HG02981 (cell line): ENCODE measurements around the gene SPIRE2.
"Not testable (repeated sequence)": the region's sequence is repeated elsewhere in the genome, so short reads cannot be mapped to it uniquely, and the experiment has no call there.

Experiments
- ATAC-seq: cut with Tn5 transposase; IDR thresholded peaks from one replicate; pipeline ENCODE4 v1.9.1; 2021; ENCODE audit warnings: mild to moderate bottlenecking, moderate library complexity; ENCODE audit not compliant: unreplicated experiment

Gene SPIRE2, protein sequence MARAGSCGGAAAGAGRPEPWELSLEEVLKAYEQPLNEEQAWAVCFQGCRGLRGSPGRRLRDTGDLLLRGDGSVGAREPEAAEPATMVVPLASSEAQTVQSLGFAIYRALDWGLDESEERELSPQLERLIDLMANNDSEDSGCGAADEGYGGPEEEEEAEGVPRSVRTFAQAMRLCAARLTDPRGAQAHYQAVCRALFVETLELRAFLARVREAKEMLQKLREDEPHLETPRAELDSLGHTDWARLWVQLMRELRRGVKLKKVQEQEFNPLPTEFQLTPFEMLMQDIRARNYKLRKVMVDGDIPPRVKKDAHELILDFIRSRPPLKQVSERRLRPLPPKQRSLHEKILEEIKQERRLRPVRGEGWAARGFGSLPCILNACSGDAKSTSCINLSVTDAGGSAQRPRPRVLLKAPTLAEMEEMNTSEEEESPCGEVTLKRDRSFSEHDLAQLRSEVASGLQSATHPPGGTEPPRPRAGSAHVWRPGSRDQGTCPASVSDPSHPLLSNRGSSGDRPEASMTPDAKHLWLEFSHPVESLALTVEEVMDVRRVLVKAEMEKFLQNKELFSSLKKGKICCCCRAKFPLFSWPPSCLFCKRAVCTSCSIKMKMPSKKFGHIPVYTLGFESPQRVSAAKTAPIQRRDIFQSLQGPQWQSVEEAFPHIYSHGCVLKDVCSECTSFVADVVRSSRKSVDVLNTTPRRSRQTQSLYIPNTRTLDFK

DNA sequence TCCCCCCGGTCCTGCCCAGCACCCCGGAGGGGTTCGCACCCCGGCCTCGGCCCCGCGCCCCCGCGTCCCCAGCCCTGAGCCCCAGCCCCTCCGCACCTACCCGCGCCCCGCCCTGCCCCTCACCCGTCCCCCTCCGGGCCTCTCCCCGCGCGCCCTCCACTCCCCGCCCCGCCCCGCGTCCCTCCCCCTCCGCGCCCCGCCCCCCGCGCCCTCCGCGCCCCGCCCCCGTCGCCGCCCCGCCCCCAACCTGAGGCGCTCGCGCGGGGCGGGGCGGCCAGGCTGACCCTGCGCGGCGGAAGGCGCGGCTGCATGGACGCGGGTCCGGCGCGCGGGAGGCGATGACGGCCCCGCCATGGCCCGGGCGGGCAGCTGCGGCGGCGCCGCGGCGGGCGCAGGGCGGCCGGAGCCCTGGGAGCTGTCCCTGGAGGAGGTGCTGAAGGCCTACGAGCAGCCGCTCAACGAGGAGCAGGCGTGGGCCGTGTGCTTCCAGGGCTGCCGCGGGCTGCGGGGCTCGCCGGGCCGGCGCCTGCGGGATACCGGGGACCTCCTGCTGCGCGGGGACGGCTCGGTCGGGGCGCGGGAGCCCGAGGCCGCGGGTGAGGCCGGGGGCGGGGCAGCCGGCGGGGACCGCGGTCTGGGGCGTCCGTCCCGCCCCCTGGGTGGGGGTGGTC is at the start of gene SPIRE2:
SPIRE2 (plus strand) TSS at position 277 of the 671 bp plus-strand sequence; CDS start at position 353, 76 bp downstream.
- ATAC-seq: no peak

DNA sequence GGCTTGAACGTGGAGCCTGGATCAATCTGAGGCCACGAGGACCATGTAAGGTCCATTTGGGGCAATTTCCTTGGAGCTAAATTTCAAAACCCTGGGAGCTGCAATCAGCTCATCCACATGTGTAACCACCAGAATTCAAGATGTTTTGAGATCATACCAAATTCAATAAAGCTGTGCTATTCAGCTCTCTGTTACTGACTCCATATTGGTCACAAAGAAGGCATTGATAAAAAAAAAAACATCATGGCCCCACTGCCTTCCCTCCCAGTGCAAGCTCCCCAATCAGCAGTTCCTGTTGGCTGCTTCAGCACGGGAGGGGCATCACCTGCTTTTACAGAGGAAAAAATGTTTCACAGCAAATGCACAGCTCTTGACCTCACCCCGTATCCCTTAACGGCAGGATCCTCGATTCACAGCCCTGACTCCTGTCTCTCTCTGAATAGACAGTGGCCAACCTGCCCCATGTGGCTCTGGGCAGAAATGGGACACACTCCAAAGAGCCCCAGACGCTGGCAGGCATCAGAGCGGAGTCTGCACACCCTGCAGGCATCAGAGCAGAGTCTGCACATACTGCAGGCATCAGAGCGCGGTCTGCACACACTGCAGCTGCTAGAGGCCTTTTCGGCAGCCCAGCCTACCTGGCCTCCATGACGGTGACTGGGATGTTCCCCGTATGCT is 48.9 kb upstream of the SPIRE2 start:
- ATAC-seq: no peak

DNA sequence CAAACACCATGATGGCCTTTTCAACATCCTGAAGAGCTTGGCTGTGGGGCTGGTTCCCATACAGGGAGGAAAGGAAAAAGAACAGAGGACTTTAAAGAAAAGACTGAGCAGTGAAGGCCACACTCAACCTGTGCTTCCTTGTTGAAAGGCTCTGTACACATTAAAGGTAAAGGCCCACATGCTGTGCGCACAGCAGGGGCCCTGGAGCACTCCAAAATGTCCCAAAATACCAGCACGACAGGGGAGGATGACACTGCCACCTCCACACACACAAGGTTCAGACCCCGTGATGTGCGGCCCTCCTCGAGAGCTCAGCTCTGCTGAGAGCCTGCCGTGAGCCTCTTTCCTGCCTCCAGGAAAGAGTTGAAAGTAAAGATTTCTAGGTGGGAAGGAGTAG is 48.4 kb upstream of the SPIRE2 start:
- no peak for ATAC-seq

DNA sequence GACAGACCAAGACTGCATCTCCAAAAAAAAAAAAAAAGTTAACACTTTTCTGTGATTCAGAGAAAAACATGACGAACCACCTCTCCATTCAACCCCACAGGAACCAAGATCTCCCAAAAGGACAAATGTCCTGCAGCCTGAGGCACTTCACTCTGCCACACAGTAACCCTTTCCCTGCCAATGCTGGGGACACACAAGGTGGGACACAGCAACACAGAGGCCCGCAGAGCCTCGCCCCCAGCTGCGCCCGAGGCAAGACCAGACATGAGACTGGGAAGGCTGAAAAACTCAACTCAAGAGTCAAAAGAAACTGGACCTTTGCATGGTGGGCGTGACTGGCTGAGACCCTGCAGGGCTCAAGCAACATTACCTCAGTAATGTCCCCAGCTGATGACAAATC is 45.8 kb upstream of the SPIRE2 start:
- ATAC-seq: no peak

DNA sequence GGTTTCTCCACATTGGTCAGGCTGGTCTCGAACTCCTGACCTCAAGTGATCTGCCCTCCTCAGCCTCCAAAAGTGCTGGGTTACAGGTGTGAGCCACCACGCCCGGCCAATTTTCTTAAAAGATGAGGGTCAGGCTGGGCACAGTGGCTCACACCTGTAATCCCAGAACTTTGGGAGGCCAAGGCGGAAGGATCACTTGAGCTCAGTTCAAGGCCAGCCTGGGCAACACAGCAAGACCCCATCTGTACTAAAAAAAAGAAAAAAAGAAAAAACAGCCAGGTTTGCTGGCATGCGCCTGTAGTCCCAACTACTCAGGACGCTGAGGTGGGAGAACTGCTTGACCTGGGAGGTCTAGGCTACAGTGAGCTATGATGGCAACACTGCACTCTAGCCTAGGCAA is 44.3 kb upstream of the SPIRE2 start:
- ATAC-seq: not testable (repeated sequence)

DNA sequence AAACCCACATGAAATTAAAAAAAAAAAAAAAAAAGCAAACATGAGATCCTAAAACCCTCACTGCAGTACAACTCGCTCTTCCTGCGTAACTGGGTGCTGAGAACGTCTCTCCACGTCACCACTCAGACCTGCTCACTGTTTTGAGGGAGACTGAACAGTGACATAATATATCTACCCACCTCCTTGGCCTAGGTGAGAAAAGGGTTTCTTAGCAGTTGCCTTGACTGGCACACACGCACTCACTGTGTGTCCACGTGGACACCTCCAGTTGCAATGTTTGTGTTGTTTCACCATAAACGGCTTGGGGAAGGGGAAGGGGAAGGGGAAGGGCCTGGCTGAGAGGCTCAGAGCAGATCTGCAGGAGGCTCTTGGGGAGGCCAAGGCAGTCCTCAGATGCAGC is 43.9 kb upstream of the SPIRE2 start:
- no peak for ATAC-seq

DNA sequence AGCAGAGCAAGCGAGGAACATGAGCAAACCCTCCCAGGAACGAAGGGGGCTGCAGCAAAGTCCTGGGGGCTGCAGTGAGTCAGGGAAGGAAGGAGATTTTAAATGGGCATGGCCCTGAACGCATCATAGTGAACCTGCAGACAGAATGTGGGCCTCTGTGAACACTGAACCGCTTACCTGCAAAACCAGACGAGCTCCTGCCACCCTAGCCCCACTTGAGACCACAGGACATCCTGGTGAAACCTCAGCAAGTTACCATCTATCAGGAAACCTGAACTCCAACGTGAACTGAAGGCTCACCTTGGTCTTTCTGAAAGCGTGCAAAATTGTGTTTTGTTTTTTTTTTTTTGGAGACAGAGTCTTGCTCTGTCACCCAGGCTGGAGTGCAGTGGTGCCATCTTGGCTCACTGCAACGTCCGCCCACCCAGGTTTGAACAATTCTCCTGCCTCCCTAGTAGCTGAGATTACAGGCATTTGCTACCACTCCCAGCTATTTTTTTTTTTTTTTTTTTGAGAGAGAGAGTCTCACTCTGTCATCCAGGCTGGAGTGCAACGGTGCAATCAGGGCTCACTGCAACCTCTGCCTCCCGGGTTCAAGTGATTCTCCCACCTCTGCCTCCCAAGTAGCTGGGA is 42.6 kb upstream of the SPIRE2 start:
- no peak for ATAC-seq

DNA sequence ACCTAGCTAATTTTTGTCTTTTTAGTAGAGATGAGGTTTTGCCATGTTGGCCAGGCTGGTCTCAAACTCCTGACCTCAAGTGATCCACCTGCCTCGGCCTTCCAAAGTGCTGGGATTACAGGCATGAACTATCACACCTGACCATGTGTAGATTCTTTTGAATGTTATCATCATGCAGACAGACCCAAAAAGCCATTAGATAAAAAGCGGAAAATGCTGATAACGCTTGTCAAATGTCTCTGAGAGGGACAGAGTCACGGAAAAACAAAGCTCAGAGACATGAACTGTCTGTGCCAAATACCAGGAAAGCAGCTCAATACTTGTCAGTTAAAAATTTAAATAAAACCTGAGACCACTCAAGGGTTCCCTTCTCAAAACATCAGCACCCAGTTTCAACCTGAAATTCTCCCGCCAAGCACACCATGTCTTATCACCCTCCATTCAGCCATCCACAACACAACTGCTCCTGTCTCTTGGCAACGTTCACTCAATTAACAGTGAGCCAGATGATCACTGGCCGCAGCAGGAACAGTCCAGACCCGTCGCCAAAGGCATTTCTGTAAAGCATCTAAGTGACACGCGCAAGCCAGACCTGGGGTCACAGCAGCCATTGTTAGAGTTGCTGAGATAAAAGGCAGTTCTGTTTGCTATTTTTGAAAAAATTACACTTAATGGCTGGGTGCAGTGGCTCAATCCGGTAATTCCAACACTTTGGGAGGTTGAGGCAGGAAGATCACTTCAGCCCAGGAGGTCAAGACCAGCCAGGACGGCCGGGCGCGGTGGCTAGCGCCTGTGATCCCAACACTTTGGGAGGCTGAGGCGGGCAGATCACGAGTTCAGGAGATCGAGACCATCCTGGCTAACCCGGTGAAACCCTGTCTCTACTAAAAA is 41.6 kb upstream of the SPIRE2 start:
- no peak for ATAC-seq

DNA sequence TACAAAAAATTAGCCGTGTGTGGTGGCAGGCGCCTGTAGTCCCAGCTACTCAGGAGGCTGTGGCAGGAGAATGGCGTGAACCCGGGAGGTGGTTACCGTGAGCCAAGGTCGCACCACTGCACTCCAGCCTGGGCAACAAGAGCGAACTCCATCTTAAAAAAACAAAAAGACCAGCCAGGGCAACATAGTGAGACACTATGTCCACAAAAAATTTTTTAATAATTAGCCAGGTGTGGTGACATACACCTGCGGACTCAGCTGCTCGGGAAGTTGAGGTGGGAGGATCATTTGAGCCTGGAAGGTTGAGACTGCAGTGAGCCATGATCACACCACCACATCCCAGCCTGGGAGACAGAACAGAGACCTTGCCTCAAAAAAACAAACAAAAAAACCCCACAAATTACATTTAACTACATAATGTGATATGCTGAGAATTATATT is 40.9 kb upstream of the SPIRE2 start:
- ATAC-seq: no peak

DNA sequence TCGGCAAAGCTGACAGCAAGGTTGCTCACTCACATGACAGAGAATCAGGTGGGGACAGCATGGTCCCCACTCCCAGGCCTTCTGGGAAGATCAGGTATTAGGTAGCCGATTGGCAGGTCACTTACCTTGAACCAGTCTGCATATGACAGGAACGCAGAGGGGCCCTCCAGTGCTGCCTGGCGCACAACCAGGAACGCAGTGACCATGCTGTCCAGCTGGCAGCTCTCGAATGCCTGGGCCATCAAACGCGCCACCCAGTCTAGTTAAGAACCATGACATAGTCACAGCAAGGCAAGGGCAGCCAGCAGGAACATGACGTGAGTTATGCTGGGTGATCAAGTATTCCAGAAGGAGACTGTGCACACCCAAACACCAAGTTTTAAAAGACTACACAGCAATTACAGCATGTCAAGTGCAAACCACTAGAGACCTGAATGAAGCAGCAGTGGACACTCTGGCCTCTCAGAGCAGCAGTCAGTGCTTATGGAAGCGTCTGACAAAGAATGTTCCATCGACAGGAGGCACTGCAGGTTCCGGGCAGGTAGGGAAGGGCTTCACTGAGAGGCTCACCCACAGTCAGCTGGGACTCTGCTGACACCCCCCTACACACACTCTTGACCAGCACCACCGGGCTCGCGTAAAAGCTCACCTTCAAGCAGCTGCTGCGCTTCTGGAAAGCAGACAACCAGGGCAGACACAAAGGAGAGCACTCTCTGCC is 36.8 kb upstream of the SPIRE2 start:
- no peak for ATAC-seq

DNA sequence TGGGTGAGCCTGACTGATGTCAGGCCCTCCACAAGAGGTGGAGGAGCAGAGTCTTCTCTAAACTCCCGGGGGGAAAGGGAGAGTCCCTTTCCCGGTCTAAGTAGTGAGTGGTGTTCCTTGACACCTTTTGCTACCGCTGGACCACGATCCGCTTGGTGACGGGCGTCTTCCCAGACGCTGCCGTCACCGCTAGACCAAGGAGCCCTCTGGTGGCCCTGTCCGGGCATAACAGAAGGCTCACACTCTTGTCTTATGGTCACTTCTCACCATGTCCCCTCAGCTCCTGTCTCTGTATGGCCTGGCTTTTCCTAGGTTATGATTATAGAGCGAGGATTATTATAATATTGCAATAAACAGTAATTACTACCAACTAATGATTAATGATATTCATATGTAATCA is 35.2 kb upstream of the SPIRE2 start:
- not testable (repeated sequence) for ATAC-seq

DNA sequence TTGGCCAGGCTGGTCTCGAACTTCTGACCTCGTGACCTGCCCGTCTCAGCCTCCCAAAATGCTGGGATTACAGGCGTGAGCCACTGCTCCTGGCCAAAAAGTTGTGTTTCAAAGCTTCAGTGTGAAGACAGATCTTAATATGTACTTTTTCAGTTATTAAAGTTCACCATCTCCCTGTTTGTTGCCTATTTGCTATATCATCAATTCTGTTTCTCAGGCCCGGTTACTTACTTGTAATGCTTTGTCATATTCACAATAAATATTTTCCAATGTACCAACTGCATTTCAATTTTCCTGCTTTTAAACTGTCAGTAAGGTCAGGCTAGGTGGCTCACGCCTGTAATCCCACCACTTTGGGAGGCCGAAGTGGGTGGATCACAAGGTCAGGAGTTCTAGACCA is 34.3 kb upstream of the SPIRE2 start:
- ATAC-seq: no peak

DNA sequence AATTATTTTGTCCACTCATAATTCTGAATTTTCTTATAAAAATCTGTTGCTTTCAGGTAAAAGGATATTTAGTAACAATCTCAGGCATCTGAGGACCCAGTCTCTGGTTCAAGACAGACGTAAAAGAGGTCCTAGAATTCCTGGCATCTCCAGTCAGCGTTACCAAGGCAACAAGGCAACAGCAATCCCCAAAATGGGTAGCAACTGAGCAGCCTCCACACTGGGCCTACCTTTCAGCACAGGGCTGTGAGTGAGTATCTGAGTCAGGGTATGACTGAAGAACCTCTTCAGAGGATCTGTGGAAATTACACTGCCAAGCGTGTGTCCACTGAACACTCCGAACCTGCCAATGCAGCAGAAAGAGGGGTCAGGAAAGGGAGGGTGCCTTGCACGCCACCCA is 32.6 kb upstream of the SPIRE2 start:
- no peak for ATAC-seq

DNA sequence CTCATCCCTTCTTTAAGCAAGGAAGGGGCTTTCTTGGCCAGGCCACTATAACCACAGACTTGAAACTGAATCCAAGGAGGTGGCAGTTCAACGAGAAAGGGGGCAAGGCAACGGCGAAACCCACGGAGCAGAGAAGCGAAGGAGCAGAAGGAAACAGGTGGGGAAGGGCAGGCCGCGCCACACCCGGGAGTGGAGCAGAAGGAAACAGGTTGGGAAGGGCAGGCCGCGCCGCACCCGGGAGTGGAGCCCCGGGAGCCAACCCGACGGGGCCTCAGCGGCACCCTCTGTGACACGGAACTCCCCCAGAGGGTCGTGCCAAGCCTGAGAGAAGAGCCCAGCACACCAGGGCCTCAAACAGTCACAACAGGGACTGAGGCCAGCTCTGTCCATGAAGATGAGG is 32.2 kb upstream of the SPIRE2 start:
- ATAC-seq: no peak

DNA sequence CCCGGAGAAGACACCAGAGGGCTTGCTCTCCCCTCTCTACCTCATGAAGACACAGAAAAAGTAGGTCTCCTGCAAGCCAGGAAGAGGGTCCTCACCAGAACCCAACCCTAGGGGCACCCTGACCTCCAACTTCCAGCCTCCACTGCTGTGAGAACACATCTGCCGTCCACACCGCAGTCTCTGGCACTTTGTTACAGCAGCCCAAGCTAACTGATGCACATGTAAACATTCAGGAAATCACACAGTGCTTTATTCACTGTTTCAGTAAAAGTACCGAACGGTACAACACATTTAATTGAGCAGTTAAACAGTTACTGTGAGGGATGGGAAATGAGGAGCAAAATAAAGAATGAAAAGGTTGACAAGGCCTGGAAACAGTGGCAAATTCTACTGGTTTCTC is 30.1 kb upstream of the SPIRE2 start:
- ATAC-seq: no peak

DNA sequence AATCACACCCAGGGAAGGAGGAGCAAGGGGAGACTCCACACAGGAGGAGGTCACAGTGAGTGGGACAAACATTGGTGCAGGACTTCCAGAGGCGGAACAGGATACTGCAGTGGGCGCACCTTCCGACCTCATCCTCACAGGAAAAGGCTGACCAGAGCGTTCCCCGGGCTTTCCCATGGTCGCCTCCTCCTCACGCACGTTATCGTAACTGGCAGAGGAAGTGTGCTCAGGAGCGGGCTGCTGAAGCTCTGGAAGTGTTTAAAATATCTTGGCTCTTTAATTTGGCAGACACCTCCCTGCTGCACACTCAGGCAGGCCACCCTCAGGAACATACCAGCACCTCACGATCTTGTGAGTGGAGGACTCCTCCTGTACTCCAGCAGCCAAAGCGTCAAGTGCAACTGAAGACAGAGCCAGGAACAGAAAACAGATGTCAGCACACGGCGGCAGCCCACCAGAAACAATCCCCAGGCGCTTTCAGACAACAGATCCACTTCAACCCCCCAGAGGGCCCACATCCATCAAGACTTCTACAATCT is 29.4 kb upstream of the SPIRE2 start:
- no peak for ATAC-seq

DNA sequence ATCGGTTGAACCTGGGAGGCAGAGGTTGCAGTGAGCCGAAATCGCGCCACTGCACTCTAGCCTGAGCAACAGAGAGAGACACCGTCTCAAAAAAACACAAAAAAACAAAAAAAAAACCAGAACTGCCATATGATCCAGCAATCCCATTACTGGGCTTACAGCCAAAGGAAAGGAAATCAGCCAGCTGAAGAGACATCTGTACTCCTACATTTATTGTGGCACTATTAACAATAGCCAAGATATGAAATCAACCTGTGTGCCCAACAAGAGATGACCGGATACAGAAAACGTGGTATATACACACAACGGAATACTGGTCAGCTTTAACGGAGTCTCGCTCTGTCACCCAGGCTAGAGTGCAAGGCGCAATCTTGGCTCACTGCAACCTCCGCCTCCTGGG is 26.5 kb upstream of the SPIRE2 start:
- no peak for ATAC-seq

DNA sequence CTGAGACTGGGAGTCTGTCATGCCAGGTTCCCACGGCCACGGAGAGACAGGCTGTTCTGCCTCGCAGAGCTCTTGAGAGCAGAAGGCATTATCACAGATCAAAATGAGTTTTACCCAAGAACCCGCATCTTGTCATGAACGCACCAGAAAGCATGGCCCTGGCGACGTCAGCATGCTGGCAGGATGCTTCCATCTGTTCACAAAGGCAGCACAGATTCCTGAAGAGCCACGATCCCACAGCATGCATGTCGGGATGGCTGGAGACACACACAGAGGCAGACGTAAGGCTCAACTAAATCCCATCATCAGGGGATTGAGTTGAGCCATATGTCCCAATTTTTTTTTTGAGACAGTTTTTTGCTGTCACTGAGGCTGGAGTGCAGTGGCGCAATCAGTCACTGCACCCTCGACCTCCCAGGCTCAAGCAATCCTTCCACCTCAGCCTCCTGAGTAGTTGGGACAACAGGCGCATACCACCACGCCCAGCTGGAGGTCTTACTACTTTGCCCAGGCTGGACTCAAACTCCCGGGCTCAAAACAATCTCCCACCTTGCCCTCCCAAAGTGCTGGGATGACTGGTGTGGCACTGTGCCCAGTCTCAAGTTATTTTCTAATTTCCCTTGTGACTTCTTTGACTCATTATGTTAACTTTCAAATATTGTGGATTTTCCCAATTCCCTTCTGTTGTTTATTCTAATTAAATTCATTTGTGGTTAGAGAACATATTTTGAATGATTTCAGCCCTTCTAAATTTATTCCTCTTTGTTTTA is 23.0 kb upstream of the SPIRE2 start:
- no peak for ATAC-seq
